HK-2 (cell line): ENCODE measurements around the gene PHF19.

Experiments used
- DNase-seq: peaks from one replicate; pipeline ENCODE4 v3.0.0-alpha.2; 2018; ENCODE audit not compliant: unreplicated experiment

The PHF19 gene

GRCh38 chr9:120913647-120914264, 36.8 kb upstream of the PHF19 start:
- no peak for DNase-seq

DNA sequence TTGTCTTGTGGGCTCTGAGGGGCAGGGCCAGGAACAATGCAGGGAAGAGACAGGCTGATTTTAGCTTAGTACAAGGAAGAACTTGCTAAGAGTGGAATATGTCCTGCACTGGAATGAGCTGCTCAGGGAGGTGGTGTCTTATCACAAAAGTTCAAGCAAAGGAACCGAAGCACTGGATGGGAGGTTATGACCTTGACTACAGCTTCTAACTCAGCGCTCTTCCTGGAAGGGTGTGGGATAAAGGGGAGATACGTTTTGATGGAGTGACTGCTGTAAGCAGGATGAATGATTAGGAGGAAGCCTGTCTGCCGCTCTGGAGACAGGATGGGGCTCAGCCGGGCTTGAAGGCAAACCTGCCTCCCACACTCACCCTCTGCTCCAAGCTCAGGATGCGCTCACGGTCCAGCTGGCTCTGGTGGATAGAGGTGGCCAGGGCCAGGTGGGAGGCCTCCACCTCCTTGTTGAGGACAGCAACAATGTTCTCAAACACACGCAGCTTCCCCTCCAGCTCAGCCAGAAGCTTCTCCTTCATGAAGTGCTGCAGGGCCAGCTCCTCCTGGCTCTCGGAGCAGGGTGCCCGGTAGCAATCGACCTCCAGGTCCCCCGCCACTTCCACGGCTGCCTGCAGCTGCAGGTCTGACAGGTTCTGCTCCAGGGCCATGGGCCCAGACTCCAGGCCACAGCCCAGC, 36.1 kb upstream of the PHF19 start:
- DNase-seq: no peak

- DNase-seq: no peak
Measured at GRCh38 chr9:120911295-120911837, 34.4 kb upstream of the PHF19 start.

DNA sequence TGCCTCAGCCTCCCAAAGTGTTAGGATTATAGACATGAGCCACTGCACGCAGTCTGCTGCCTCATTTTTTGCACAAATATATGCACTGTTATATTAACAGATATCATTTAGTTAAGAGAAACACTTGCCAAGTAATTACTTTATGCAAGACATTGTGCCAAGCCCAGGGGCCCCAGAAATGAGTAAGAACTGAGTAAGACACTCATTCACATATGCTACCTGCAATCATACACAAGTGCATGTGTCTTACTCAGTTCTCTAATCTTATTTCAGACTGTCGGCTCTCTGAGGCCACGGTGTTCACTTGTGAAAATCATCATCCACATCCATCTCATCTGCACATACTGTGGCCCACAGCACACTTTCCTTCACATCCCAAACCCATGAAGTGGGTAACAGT, 33.7 kb upstream of the PHF19 start:
- no peak for DNase-seq

DNA sequence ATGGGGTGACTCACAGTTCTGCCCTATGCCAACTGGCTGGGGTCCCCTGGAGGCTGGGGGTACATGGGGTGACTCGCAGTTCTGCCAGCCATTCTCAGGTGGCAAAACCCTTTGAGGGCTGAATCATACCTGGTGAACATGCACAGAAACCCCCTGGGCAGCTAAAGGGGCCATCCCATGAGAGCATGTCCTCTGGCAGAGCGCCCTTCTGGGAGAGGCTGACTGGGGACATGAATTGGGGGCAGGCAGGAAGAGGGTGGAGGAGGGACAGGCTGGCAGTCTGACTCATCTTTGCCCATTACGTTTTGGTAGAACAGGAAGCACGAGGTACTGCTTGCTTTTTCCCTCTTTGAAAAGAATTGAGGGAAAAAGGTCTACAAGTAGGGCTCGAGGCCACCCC, 32.9 kb upstream of the PHF19 start:
- DNase-seq: peak; percentile 56

DNA sequence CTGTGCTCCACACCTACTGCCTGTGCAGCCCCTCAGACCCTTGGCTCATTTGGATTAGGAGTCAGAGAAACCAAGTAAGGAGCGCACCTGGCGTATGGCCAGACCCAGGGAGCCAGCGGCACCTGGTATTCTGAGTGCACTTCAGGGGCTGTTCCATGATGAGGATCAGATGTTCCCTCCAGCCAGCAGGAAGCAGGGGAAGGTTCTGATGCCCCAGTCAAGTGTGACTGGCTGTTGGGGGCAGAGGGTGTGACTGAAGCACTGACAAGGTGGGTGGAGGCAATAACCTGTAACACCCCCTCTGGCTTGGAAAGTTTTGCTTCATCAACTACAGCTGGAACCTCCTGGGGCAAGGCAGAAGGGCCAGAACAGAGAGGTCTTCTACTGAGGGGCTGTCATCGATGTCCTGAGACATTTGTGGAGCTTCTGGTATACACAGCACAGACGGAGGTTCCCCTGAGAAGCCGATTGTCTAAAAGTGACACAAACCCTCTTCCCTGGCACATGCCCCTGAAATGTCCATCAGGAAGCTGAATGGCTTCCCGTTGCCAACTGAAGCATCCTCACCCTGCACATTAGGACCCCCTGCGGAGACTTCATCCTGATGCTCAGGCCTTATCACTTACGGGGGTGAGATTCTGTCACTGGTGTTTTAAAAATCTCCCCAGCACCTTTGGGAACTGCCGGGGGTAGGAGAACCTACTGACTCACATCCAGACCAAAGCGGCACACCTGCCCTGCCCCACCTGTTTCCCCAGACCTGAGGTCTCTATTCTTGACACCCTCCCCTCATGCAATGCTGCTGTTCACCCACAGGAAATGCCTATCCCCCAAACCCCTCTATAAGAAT, 28.6 kb upstream of the PHF19 start:
- no peak for DNase-seq

DNA sequence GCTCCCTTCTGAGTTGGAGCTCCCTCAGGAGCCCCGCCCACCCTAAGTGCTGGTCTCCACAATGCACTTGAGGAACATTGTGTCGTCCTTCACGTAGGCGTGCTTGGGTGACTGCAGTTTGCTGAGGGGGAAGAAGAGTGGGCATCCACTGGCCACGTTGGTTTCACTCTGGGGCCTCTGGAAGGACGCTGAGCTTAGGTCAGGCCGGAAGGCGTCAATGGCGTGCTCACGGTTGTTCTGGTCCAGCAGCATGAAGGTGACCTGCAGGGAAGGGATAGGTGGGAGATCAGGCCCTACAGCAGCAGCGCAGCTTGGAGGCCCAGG, 28.0 kb upstream of the PHF19 start:
- no peak for DNase-seq

DNA sequence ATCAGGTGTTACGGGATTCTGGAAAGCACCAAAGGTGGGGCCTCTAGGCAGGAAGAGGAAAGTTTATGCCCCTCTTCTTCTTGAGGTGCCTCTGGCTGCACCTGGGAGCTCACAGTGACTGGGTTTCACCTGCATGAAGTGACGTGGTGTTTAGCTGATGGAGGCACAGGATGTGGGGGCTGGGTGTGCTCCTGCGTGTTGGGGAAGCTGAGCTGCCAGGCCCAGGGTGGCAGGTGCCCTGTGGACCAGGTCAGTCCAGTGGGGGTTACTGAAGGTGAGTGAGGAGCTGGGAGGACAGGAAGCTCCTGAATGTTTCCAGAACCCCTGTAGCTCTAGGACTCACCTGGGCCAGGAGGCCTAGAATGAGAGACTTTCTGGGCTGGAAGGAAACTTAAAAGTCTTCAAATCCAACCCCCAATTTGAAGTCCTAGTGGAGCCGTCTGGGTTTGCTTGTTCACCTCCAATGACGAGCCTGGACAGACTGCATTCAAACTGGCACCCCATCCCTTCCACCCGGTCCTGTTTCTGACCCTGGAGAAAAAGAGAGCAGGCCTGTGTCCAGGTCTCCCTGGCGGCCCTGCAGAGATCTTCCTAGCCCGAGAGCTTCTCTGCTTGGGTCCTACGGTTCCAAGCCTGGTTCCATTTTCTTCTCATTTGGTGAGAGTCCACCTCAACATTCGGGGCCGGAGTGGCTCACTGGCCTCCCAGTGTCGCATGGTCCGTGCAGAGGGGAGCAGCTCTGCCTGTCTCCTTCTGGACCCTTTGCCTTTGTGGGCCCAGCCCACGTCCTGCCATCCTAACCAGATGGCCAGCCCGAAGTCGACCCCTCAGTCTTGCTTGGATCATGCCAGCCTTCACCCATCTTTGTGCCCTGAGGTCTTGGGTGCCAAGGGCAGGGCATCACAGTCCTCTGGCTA, 27.3 kb upstream of the PHF19 start:
- DNase-seq: no peak

- no peak for DNase-seq
Measured at GRCh38 chr9:120902569-120903535, 25.9 kb upstream of the PHF19 start.

DNA sequence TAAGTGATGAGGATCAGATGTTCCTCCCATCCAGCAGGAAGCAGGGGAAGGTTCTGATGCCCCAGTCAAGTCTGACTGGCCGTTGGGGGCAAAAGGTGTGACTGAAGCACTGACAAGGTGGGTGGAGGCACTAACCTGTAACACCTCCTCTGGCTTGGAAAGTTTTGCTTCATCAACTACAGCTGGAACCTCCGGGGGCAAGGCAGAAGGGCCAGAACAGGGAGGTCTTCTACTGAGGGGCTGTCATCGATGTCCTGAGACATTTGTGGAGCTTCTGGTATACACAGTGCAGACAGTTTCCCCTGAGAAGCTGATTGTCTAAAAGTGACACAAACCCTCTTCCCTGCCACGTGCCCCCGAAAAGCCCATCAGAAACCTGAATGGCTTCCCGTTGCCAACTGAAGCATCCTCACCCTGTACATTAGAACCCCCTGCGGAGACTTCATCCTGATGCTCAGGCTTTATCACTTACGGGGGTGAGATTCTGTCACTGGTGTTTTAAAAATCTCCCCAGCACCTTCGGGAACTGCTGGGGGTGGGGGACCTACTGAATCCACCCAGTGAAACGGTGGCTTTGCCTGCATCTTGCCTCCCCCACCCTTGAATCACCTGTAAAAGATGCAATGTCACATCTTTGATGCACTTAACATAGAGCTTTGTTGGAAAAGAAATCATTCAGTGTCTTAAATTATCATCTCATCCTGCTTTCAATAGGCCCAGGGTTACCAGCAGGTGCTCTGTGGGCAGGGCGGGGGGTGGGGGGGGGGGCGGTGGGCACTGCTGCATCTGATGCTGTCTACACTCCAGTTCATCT, 25.0 kb upstream of the PHF19 start:
- DNase-seq: no peak

DNA sequence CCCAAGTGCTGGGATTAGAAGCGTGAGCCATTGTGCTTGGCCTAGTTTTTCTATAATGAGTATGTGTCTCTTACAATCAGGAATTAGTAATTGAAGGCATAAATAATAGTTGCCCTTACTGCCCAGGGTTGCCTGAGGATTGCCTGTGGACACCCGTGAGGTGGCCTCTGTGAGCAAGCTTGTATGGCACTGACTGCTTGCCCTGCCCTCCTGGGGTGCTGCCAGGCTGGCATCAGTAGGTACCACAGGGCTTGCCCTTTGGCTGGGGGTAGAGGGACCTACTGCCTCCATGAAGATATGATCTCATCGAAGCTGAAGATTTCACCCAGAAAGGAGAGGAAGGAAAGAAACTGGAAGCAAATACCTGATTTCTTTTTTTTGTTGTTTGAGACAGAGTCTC, 23.8 kb upstream of the PHF19 start:
- DNase-seq: no peak

- DNase-seq: no peak
Measured at GRCh38 chr9:120899490-120900068, 22.6 kb upstream of the PHF19 start.

DNA sequence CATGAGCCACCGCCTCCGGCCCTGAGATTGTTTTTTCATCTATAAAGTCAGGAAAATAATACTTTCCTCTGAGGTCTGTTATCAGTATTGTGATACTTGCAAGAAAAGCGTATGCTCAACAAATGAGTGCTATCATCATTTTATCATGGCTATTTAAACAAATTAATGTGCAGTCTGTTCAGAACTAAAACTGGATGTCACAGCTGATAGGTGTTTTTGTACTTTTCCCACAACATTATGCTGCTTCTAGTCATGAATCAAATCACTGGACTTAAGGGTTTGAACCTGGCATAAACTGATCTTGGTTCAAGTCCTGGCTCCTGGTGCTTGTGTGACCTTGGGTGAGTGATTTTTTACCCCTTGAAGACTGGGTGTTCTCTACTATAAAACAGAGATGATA, 21.4 kb upstream of the PHF19 start:
- no peak for DNase-seq

DNA sequence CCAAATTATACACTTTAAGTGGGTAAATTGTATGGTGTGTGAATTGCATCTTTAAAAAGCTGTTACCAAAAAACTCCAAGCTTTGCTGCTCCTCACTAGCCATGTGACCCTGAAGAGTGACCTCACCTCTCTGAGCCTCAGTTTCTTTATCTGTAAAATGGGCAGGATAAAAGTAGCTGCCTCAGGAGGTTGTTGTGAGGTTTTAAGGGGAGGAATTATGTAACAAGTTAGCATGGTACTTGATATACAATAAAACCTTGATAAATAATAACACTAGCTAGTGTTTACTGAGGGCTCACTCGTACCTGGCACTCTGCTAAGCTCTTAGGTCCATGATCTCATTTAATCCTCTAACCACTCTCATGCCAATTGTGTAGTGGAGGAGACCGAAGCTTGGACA, 19.0 kb upstream of the PHF19 start:
- DNase-seq: no peak

- DNase-seq: no peak
Measured at GRCh38 chr9:120894321-120895148, 17.5 kb upstream of the PHF19 start.

DNA sequence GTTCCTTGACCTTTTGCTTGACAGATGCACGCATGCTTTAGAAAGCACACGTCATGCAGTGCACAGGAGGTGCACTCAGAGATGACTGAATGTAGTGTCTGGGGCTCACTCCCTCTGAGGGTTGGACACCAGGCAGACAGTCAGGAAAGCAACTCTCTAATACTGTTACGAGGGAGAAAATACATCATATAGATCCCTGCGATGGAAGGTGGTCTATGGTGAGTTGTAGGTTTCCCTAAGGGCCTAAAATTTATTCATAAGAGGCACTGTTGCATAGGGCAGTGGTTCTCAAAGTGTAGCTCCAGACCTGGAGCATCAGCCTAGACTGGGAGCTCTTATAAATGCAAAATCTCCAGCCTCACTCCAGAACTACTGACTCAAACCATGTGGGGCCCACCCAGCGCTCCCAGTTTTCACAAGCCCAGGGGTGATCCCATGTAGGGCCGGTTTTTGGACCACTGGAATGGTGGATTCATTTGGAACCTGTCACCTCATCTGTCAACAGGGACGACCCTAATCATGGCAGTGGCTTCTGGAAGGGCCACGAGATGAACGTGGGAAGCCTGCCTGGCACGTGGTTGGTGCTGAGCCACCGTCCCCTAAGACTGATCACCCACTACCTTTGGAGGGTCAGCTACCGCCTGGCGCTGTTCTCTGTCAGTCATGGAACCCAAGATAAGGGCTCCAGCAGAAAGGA, 16.8 kb upstream of the PHF19 start:
- no peak for DNase-seq

DNA sequence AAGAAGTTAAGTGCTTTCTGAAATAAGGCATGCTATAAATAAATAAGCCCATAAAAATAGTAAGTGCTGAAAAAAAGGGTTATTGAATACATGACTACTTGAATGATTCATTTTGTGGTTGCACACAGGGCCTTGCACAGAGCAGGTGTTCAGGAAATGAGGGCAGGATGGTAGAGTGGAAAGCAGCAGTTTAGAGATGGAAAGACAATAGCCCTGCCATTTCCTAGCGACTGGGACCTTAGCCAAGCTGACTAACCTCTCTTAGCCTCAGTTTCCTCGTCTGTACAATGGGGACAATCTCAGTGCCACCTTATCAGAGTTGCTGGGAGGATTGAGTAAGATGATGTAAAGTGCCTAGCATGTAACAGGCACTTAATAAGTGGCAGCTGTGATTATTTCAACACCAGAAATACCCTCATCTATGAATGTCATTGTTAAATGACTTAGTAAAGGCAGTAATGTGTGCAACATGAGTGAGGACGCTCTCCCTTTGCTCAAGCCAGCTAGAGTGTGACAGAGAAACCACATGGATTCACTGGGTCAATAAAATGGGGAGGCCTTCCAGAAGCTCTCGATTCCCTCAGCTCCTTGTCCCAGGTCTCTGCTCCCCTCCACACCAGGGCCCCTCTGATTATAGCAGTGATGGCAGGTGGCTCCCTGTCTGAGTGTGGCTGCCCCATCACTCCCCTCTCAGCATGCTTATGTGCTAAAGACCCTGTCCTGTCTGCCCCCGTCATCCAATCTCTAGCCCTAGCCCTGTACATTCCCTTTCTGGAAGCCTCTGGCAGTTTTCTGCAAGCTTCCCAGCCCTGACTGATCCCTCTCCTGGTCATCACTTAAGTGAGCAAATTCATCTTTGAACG, 16.0 kb upstream of the PHF19 start:
- DNase-seq: no peak
